Loucy (cell line): Measurements from ENCODE around the gene ZNF333.
"Not testable (repeated sequence)": the region's sequence is repeated elsewhere in the genome, so short reads cannot be mapped to it uniquely, and the experiment has no call there.

Experiments
- H2AFZ ChIP-seq: fragments of 200-600 bp; sonication (generic); 2 replicates; pipeline ENCODE4 v1.6.0; 2016; ENCODE audit warnings: antibody characterized with exemption, mild to moderate bottlenecking, low read length, moderate library complexity
- H3F3A ChIP-seq: fragments of 200-600 bp; 2 replicates; pipeline ENCODE4 v1.6.0; 2016; ENCODE audit warnings: antibody characterized with exemption, low read depth, mild to moderate bottlenecking
- H3K27me3 ChIP-seq: fragments of 200-600 bp; sonication (generic); 2 replicates; pipeline ENCODE4 v1.6.1; 2014; ENCODE audit warnings: low read length, mild to moderate bottlenecking; ENCODE audit not compliant: insufficient read depth, poor library complexity, severe bottlenecking
- H3K36me3 ChIP-seq: fragments of 200-600 bp; sonication (generic); 2 replicates; pipeline ENCODE4 v1.6.1; 2016; ENCODE audit warnings: low read length; ENCODE audit not compliant: insufficient read depth
- H3K4me1 ChIP-seq: fragments of 200-600 bp; sonication (generic); 2 replicates; pipeline ENCODE4 v1.5.1; 2014; ENCODE audit warnings: low read length, mild to moderate bottlenecking; ENCODE audit not compliant: insufficient read depth, poor library complexity, severe bottlenecking
- H3K4me2 ChIP-seq: fragments of 200-600 bp; sonication (generic); 2 replicates; pipeline ENCODE4 v1.6.0; 2014; ENCODE audit warnings: antibody characterized with exemption, low read length, low read depth, mild to moderate bottlenecking; ENCODE audit not compliant: poor library complexity, severe bottlenecking
- H3K4me3 ChIP-seq: fragments of 200-600 bp; sonication (generic); 2 replicates; pipeline ENCODE4 v1.5.1; 2014; ENCODE audit warnings: low read length, mild to moderate bottlenecking, mixed read lengths; ENCODE audit not compliant: poor library complexity, severe bottlenecking
- H3K79me2 ChIP-seq: fragments of 200-600 bp; sonication (generic); 2 replicates; pipeline ENCODE4 v1.6.1; 2014; ENCODE audit warnings: low read length; ENCODE audit not compliant: insufficient read depth
- H3K9ac ChIP-seq: fragments of 200-600 bp; sonication (generic); 2 replicates; pipeline ENCODE4 v1.6.0; 2014; ENCODE audit warnings: mild to moderate bottlenecking, low read depth, low read length, moderate library complexity; ENCODE audit not compliant: poor library complexity, severe bottlenecking
- H3K9me2 ChIP-seq: fragments of 200-600 bp; sonication (generic); replicated peaks from 2 replicates; pipeline ENCODE4 v1.6.1; 2016; ENCODE audit warnings: low read depth, low read length, mixed read lengths
- H3K9me3 ChIP-seq: fragments of 200-600 bp; sonication (generic); 2 replicates; pipeline ENCODE4 v1.6.1; 2014; ENCODE audit warnings: mild to moderate bottlenecking, antibody characterized with exemption, low read length, low read depth; ENCODE audit not compliant: insufficient read depth
- H4K20me1 ChIP-seq: fragments of 200-600 bp; sonication (generic); 2 replicates; pipeline ENCODE4 v1.6.0; 2014; ENCODE audit warnings: antibody characterized with exemption, low read length, mild to moderate bottlenecking; ENCODE audit not compliant: insufficient read depth, poor library complexity, severe bottlenecking
- CTCF ChIP-seq: fragments of 200-600 bp; sonication (generic); conservative IDR thresholded peaks from 2 replicates; pipeline ENCODE4 v1.5.1; 2014; ENCODE audit warnings: mild to moderate bottlenecking, antibody characterized with exemption, low read length
- EZH2phosphoT487 ChIP-seq: fragments of 200-600 bp; IDR thresholded peaks from 2 replicates; pipeline ENCODE4 v1.6.1; 2018; ENCODE audit warnings: antibody characterized with exemption, mild to moderate bottlenecking, moderate library complexity, borderline replicate concordance

ZNF333 gene

GRCh38 chr19:14763497-14764145 is 73.8 kb downstream of the ZNF333 start:
- H3K4me2 ChIP-seq: no peak overlapping the region
- H3K79me2 ChIP-seq: no peaks in the 10 kb centered on the region
- H3K36me3 ChIP-seq: peaks cover 17% of the 10 kb centered on the region; the same call in 1 of the 2 replicates
- H3F3A ChIP-seq: no peaks in the 10 kb centered on the region
- no peaks in the 10 kb centered on the region for H3K9me2 ChIP-seq
- no peaks in the 10 kb centered on the region for H4K20me1 ChIP-seq
- no peak overlapping the region for H3K4me3 ChIP-seq
- H3K9ac ChIP-seq: no peak overlapping the region
- H3K27me3 ChIP-seq: no peaks in the 10 kb centered on the region
- no peaks in the 10 kb centered on the region for H3K9me3 ChIP-seq
- no peaks in the 10 kb centered on the region for H3K4me1 ChIP-seq
- no peak for TF ChIP-seq EZH2phosphoT487
- no peak for TF ChIP-seq CTCF
- H2AFZ ChIP-seq: no peak overlapping the region

- peaks cover 25% of the 10 kb centered on the region; the same call in 1 of the 2 replicates for H3K36me3 ChIP-seq
- H3K27me3 ChIP-seq: no peaks in the 10 kb centered on the region
- 0 out of 2 replicates have a peak, but pooled peaks cover 3% of the 10 kb centered on the region for H3K79me2 ChIP-seq
- H3K9me3 ChIP-seq: no peaks in the 10 kb centered on the region
- no peak overlapping the region for H3K4me2 ChIP-seq
- no peak overlapping the region for H2AFZ ChIP-seq
- TF ChIP-seq EZH2phosphoT487 (no peak), CTCF (no peak)
- no peaks in the 10 kb centered on the region for H3K4me1 ChIP-seq
- no peaks in the 10 kb centered on the region for H4K20me1 ChIP-seq
- no peaks in the 10 kb centered on the region for H3K9me2 ChIP-seq
- H3K4me3 ChIP-seq: no peak overlapping the region
- H3F3A ChIP-seq: no peaks in the 10 kb centered on the region
- no peak overlapping the region for H3K9ac ChIP-seq
Measured at GRCh38 chr19:14764401-14764800, 74.6 kb downstream of the ZNF333 start.

- H3K9ac ChIP-seq, H3K4me1 ChIP-seq, H3K9me2 ChIP-seq, H3K4me3 ChIP-seq, H3K27me3 ChIP-seq, H3K9me3 ChIP-seq, H3F3A ChIP-seq, H3K79me2 ChIP-seq, H2AFZ ChIP-seq, H4K20me1 ChIP-seq, H3K4me2 ChIP-seq: not testable (repeated sequence)
- peaks cover 34% of the 10 kb centered on the region; the same call in 1 of the 2 replicates for H3K36me3 ChIP-seq
Measured at GRCh38 chr19:14765403-14765802, 75.6 kb downstream of the ZNF333 start.

GRCh38 chr19:14765841-14766240 is 76.0 kb downstream of the ZNF333 start:
- not testable (repeated sequence) for H3K9me3 ChIP-seq, H3F3A ChIP-seq, H3K4me1 ChIP-seq, H4K20me1 ChIP-seq, H2AFZ ChIP-seq, H3K9ac ChIP-seq, H3K27me3 ChIP-seq, H3K4me2 ChIP-seq, H3K79me2 ChIP-seq, H3K9me2 ChIP-seq, H3K4me3 ChIP-seq
- H3K36me3 ChIP-seq: peaks cover 35% of the 10 kb centered on the region; the same call in 1 of the 2 replicates
